Fibroblast of the aortic adventitia (primary cell): ENCODE data around the gene COPS3. TPM values are rescaled to one million over a fixed set of nuclear protein-coding genes. Genes with fewer than 3 reads are reported as not detected.

Experiments
- DNase-seq: peaks from one replicate; pipeline ENCODE4 v3.0.0-alpha.2; 2010; ENCODE audit warnings: low read depth
- H3K4me3 ChIP-seq: 2 replicates; pipeline ENCODE4 v1.5.1; 2011; ENCODE audit warnings: low read depth, mild to moderate bottlenecking, control low read depth, low read length, moderate library complexity
- CTCF ChIP-seq: IDR thresholded peaks from 2 replicates; pipeline ENCODE4 v1.5.1; 2011; ENCODE audit warnings: mild to moderate bottlenecking, low read length, control low read depth, inconsistent platforms; ENCODE audit not compliant: insufficient read depth
- total RNA-seq: library from RNA; depleted of rRNA; stranded (reverse); fragments of >200 nt; gene quantifications from 2 replicates; pipeline ENCODE4 v1.2.3, GENCODE V29; 2012; ENCODE audit warnings: low replicate concordance

COPS3 gene
- total RNA-seq, 1 donor = 124 TPM

GRCh38 chr17:17322516-17323510 is 41.8 kb upstream of the COPS3 start:
- TF ChIP-seq CTCF = no peak
- H3K4me3 ChIP-seq = no peak overlapping the region
- no peak for DNase-seq

GRCh38 chr17:17321356-17322025 is 40.4 kb upstream of the COPS3 start:
- TF ChIP-seq CTCF = no peak

DNA sequence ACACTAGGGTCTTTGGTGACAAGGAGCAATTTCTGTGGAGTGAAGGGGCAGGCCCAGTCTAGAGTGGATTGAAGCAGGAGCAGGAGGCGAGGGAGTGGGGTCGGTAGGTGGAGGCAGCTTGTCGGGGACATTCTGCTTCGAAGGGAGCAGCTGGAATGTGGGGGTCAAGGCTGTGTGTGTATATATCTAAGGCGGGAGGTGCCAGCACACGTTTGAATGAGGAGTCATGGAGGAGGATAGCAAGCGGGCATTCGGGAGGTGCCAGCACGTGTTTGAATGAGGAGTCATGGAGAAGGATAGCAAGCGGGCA is 39.8 kb upstream of the COPS3 start:
- DNase-seq = no peak
- no peak overlapping the region for H3K4me3 ChIP-seq
- no peak for TF ChIP-seq CTCF

More at GRCh38 chr17:17321356-17322025, 40.4 kb upstream of the COPS3 start:
- no peak for DNase-seq
- H3K4me3 ChIP-seq = no peak overlapping the region

- H3K4me3 ChIP-seq = no peak overlapping the region
- TF ChIP-seq CTCF = no peak
- no peak for DNase-seq
Observed at GRCh38 chr17:17320188-17320910, 39.3 kb upstream of the COPS3 start.

DNA sequence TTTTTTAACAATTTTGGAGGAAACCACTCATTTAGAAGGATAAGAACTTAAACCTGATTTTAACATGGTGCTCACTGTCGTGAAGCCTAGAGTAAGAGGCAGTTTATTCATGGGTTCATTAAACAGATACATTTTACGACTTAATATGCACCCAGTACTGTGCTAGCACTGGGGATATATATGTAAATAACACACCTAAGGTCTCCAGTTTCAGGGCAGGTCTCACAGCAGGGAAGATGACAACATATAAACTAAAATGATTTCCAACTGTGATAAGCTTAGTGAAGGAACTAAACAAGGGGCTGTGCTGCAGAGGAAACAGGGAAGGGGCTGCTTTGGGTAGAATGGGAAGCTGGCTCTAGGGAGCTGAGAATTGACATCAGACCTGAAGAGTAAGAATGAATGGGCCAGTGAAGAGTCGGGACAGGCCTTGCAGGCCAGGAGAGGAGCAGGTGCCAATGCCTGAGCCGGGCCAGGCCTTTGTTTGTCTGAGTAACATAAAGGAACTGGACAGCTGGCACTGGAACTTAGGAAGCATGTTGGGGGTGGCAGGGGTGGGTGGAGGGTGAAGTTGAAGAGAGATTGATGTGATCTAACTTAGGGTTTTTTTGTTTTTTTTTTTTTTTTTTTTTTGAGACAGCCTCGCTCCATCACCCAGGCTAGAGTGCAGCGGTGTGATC is 34.2 kb upstream of the COPS3 start:
- TF ChIP-seq CTCF = no peak
- DNase-seq = no peak
- H3K4me3 ChIP-seq = no peak overlapping the region

- no peak for TF ChIP-seq CTCF
- H3K4me3 ChIP-seq = no peak overlapping the region
- DNase-seq = no peak
Observed at GRCh38 chr17:17314501-17315071, 33.5 kb upstream of the COPS3 start.
